Frontal cortex (tissue), 4 donors: ENCODE data around the gene PGC. TPM values are rescaled to one million over a fixed set of nuclear protein-coding genes. Genes with fewer than 3 reads are reported as not detected.

Source experiments
- DNase-seq, 2 donors: peaks; one replicate each; pipeline ENCODE4 v3.0.0; 2012; ENCODE audit warnings: low spot score in 2 of 2
- FAIRE-seq: peaks from 2 replicates; lab custom pipeline; 2012; peaks lifted over from hg19 to GRCh38; lab: Jason Lieb, UNC
- total RNA-seq: library from RNA; depleted of rRNA; stranded (reverse); fragments of >200 nt; gene quantifications from one replicate; pipeline ENCODE4 v1.2.3, GENCODE V29; 2014
- donor health status: control.
- donor health status: control.
- donor health status: control.

PGC gene
- total RNA-seq, 1 donor from 2014 or later = under 0.01 TPM

DNA sequence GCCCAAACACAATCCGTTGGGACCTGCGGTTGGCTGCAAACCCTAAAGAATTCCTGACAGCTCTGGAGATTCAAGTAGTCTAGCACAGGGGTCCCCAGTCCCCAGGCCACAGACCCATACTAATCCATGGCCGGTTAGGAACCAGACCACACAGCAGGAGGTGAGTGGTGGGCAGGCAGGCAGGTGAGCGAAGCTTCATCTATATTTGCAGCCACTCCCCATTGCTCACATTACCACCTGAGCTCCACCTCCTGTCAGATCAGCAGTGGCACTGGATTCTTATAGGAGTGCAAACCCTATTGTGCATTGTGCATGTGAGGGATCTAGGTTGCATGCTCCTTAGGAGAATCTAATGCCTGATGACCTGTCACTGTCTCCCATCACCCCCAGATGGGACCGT is 28.4 kb downstream of the PGC start:
- no peak for FAIRE-seq
- DNase-seq = no peak

DNA sequence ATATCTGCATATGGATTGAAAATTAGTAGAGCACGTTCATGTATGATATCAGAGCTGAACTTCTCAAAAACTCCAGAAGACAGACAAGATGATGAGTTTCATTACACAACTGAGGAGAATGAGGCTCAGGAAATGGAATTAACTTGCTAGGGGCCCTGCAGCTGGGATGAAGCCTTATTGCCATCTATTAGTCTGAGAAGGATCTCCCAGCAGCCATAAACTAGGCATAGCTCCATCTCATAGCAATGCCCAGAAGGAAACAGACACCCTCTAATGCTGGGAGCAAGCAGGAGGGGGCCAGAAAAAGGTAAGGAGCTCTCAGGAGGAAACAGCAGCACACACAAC is 29.8 kb downstream of the PGC start:
- DNase-seq = no peak
- no peak for FAIRE-seq

DNA sequence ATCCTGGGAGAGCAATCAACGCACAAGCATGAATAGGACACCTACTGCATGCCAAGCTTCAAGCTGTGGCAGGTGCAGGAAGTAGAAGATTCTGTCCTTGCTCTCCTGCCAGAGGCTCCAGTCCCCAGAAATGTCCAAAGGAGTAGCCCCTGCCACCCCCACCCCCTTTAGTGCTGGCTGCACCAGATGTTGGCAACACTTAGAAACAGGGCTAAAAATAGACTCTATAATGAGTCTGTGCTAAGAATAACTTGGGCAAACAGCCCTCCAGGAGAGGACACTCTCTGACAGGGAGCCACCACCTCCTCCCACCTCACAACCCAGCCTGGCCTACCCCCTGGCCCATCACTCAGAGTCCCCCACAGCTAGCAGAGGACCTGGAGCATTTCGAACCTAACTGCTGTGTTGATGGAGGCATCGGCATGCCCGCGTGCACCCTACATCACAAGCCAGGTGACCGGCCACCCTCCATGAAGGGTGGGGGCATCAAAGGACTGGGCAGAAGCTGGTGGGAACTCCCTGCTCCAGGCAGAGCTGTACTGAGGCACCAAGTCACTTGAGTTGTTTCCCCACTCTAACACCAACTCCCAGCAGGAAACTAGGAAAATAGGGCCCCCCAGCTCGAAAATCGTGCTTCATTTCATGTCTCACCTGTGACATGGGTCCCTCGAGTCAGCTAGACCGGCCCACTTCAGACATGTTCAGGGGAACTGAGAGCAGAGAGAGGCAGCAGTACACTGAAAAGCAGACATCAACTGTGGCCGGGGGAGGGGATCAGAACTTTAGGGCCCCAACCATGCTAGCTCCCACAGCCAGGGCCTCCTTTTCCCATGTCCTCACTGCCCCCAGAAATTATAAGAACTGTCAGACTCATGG is 30.4 kb downstream of the PGC start:
- DNase-seq (no peak), FAIRE-seq (no peak)

DNA sequence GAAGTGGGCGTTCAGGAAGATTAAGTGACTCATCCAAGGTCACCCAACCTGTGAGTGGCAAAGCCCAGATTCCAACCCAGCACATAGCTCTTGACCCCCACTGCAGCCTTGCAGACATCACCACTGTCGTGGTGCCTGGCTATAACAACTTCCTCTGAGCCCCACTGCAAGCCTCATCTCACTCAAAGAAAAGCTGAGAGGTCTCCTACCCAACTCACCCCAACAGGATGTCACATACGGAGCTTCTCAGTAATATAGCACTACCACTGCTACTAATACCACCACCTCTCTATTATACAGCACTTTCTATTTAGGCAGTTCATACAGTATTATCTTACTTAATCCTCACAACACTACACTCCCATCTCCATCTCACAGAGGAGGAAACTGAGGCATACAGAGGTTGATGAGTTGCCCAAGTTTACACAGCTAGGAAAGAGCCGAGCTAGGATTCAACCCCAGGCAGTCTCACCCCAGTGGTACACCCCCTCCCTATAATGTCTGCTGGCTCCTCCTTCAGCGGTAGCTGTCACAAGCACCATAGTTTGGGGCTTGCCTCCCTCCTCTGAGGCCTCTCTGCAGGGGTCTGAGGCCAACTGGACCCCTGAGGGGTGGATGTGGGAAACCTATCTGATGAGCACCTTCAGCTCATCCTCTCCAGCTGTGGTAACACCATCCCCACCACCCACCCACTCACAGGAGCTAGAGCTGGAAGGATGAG is 31.2 kb downstream of the PGC start:
- FAIRE-seq (no peak), DNase-seq (no peak)

DNA sequence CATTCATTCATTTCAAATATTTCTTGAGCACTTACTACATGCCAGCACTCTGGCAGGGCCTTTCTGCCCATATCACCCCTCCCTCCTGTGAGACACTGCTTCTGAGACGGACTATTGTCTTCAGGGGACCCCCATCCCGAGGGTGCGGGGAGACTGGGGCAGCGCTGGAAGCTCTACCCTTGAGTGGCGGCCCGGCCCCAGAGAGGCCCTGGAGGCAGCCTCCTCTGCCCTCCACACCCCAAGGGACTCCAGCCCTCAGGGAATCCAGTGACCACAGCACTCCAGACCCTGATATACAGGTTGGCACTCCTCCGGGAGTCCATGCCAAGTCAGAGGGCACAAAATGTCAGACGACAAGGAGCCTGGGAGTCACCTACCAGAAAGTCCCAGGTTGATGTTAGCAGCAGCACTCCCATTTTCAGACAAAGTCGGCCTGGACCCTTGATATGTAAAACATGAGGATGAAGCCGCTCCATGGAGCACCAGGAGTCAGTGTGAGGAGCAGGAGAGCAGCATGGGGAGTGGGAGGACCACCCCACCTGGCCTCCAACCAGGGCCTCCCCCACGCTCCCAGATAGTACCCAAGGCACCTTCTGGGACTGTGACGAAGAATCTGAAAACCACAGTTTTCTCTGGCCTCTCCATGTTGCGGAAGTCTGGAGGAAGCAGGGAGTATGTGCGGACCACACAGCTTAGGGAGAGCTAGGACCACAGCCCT is 32.5 kb downstream of the PGC start:
- DNase-seq (no peak), FAIRE-seq (no peak)

DNA sequence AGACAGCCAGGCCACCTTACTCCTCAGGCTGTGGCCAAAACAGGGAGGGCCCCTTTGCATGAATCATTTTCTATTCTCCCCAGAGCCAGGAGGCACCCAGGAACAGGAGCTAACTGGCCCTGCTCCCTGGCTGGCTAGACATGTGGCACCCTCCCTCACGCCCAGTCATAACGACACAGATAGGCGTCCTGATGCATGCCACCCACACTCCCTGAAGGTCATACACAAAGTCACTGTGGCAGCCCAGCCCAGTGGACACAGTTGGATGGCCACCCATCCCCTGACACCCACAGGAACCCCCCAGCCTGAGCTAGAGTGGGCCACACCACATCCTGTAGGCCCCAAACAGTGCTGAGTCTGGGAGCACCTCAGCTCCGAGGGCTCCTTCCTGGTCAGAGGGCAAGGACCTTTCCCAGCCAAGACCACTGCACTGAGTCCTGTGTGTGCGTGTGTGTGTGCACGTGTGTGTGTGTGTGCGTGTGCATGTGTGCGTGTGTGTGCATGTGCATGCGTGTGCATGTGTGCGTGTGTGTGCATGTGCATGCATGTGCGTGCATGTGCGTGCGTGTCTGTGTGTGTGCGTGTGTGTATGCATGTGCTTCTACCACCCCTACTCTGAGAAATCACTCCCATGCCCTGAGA is 33.4 kb downstream of the PGC start:
- FAIRE-seq (no peak), DNase-seq (no peak)

DNA sequence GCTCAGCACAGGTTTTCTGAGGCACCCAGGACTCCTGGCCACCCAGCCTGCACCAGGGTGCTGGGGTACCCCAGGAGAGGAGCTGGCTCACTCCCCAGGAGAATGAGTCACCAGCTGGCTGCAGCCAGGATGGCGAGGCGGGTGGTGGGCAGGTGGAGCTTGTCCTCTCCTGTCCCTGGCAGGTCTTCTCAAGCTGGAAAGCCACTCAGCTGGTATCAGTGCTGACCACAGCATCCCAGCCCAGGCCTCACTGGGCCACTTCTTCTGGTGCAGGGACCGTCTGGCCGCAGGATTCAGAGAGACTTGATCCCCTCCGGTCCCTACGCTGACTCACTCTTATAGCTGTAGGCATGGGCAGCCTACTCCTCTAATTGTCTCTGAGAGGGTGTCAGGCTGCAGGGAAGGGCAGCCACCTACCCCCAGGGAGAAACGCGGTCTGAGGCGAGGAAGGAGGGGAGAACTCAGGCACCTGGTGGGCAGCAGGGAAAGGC is 34.0 kb downstream of the PGC start:
- DNase-seq (peak in 1 of 2 donors; percentile 77), FAIRE-seq (no peak)

DNA sequence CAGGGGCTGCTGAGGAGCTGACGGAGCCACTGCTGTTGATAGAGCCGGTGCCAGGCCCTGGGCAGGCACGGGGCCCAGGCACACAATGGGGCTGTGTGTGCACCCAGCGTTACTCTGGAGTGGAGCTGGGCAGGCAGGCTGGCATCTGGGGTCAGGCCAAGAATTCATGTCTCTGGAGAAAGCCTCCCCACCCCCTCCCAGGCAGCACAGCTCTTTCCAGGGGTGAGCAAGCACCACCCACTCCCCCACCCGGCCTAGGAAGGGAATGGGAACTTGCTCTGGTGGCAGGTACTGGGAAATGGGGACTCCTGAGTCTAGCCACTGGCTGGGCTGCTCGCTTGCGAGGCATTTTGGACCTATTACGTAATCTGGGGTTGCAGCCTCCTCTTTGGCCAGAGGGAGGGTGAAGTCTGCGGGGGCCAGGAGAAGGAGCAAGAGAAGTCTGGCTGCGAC is 34.5 kb downstream of the PGC start:
- FAIRE-seq (no peak), DNase-seq (peak; percentile 75 to 79)

DNA sequence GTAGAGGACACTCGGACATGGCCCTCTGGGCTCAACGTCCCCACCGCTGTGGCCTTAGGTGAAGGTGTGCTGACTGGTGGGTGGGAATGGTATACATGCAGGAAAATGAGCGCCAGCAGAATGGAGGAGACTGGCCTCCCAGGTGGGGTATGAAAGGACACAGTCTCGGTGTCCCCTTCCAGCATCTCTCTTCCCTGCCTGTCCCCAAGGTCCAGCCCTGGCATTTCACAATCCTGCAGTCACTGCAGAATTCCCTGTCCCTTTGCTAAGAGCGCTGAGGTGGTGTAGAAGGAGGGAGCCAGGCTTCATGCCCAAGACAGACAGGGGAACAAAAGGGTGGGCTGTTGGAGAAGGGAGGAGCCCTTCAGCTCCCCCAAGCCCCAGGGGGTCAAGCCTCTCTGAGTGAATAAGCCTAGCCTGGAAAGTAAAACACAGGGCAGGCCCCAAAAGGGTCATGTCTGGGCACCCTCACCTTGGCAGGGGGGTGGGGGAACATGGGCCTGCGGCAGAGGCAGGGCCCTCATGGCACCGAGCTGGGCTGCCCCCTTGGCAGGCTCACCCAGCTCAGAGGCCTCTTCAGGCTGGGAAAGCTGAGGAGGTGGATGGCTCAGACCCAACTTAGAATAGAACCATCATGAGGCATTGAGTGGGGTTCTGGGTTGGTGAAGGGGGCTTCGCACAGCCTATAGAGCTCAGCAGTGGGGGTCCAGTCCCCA is 35.7 kb downstream of the PGC start:
- no peak for FAIRE-seq
- DNase-seq = no peak

DNA sequence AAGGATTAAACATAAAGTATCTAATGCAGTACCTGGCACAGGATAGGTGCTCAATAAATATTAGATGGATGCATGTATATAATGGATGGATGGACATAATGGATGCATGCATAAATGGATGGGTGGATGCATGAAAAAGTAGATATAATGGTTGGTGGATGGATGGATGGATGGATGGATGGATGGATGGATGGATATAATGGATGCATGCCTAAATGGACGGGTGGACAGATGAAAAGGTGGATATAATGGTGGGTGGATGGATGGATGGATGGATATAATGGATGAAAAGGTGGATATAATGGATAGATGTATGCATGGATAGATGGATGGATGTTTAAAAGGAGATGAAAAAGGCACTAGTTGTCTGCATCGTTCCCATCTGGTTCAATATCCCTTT is 37.8 kb downstream of the PGC start:
- DNase-seq (no peak), FAIRE-seq (no peak)

DNA sequence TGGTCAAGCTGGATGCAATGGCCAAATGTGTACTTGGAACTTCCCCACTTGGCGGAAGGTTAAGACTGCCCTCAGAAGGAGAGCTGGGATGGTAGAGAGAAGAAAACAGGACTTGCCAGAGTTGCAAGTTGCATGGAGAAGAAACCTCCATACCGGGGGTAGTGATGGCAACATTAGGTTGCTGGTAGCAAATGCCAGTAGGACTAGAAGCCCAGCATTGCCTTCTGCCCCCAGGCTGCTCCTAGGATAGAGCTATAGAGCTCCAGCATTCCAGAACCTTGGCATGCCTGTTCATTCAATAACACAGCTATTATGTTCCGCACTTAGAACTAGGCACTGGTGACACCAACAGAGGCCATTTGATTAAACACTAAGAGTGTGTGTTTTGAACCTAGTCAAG is 38.3 kb downstream of the PGC start:
- DNase-seq (no peak), FAIRE-seq (no peak)

DNA sequence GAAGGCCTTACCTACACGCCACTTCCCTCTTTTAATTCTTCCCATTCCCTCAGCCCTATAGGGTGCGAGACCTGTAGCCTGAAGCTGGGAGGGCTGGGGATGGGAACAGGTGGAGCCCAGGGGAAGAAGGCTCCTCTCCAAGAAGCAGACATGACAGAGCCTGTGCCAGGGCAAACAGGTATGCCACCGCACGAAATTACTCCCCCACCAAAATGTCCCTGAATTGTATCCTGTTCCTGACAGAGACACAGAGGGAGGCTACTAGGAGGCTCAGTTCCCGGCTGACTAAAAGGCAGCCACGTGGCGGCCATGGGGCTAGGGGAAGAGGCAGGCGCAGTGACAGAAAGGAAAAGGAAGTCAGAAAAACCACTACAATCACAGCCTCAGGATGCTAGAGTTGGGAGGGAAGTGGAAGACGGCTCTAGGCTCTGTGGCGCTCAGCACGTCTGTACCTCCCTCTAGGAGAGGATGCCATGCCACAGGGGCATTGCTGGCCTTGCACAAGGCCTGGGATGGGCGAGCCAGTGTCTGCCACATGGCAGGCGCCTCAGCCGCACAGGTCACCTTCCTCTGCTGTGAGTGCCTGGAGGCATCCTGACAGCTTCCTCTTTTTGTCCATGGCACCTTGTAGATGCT is 39.5 kb downstream of the PGC start:
- FAIRE-seq (no peak), DNase-seq (no peak)

DNA sequence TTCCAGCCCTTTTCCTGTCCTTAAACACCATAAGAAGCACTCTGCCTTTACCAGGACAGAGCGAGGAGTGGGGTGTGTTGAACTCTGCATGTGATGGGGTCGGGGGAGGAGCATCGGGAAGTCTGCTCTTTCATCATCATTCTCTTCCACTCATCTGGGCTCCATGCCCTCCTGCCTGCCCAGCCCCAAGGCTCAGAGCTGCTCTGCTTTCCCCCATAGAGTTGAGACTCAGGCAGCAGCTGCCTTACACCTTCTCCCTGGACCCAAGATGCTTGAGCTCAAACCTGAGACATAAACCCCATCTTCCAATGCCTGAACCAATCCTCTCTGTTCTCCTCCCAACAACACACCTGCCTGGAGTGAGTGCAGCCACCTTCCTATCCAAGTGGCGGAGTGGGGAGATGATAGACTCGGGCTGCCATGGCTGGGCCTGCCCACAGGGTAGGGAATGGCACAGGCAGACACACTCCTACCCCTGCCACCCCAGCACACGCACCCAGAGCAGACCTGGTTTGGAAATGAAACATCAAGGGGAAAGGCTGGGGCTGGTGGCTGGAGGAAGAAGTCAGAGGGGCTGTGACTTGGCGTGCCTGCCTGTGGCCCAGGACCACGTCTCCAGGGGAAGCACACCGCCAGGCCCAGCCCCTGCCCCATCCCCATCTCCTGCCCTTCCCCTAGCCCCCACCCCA is 40.2 kb downstream of the PGC start:
- DNase-seq = no peak

DNA sequence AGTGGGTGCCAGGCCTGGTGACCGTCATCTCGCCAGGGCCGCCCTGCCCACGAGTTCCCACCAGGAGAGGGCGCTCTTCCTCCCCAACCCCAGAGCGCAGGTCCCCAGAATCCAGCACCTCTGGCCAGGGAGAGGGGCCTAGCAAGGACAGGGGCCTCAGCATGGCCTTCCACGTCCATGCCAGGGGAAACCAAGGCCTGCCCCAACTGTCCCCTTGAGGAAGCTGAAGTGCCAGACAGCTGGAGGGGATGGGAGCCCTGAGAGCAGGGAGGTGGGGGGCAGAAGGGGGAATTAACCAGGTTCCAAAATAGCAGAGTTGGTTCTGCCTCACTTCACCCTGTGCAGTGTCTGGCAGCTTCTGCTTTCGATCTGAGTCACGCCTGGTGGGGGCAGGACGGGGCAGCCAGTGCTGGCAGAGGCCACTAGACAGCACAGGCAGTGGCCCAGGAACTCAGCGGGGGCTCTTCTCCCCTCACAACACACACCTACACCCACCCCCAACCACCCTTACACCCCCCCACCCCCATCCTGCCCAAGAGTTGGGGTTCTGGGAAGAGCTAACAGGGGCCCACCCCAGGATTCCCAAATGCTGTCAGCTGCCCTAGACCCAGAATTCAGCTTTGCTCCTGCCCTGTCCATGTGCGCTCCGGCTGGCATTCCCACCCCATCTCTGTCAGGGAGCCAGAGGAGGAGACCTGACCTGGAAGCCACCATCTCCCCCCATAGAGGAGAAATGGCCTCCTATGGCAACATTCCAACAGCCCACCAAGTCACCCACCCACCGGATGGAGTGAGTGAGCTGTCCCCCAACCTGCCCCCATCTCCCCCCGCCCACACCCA is 41.0 kb downstream of the PGC start:
- FAIRE-seq = no peak

More for the DNA sequence above, 40.2 kb downstream of the PGC start:
- no peak for FAIRE-seq

DNA sequence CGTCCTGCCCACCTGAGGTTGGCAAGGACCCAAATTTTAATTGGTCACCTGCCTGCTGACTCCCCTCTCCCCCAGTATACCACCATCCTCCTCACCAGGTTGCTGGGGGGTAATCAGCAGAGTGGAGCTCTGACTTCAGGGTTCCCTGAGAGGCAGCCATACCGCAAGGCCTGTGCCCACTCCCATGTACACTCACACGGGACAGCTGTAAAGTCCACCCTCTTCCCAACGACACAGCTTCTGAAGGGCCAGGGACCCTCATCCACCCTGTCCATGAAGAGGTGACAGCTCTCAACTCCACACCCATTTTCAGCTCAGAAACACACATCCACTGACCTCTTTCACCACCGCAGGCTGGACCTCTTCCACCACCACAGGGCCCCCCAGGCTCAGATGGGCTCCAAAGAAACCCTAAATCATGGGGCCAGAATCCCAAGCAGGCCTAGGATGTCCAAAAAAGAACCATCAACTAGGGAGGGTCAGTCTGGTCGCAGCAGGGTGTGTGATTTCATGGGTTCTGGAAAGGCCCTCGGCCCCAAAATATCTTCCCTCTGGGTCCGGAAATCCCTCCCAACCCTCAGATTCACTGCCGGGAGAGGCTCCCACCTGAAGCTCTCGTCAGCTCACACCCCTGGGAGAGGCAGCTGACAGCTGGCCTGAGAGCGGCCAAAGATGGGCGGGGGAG is 41.7 kb downstream of the PGC start:
- DNase-seq = no peak
- FAIRE-seq = no peak

More for the DNA sequence above, 41.0 kb downstream of the PGC start:
- peak; percentile 49 to 79 for DNase-seq

DNA sequence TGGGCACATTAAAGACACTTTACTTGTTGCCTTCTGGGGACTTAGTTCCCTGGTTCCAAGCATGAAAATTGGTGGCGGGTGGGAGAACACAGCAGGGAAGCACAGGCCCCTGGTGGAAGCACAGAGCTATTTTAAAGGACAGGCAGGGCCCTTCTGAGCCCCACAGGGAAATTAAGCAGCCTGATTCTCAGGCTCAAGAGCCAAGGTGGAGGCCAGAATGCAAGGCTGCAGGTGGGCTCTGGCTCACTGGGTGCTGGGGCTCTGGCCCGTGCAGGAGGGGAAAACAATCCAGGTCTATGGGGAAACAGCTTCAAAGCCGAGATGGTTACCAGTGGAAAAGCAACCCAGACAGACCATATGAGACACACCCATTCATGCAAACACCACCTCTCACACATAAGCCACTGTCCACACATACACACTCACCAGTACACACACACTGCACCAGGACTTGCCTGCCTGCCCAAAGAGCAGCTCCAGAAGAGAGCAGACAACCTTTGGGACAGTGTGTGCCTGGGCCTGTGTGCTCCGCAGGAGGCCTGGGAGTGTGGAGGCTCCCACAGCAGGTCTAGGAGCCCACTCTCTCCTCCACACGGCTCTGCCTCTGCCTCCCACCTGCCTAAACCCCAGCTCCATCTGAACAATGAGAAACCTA is 42.4 kb downstream of the PGC start:
- FAIRE-seq = no peak
- no peak for DNase-seq
